MM.1S (cell line): ENCODE data around the gene OXSR1.

Experiments used
- DNase-seq: peaks from one replicate; pipeline ENCODE4 v3.0.0-alpha.2; 2015
- H2AFZ ChIP-seq: fragments of 300-600 bp; sonication (generic); 2 replicates; pipeline ENCODE4 v1.6.0; 2016; ENCODE audit warnings: antibody characterized with exemption, low read length
- H3F3A ChIP-seq: fragments of 300-600 bp; sonication (generic); 2 replicates; pipeline ENCODE4 v1.6.1; 2016; ENCODE audit warnings: mild to moderate bottlenecking, antibody characterized with exemption, low read length, moderate library complexity, mixed read lengths; ENCODE audit not compliant: insufficient read depth
- H3K27ac ChIP-seq: fragments of 300-600 bp; sonication (generic); 2 replicates; pipeline ENCODE4 v1.5.1; 2016; ENCODE audit warnings: mild to moderate bottlenecking, low read length
- H3K27me3 ChIP-seq: fragments of 300-600 bp; sonication (generic); replicated peaks from 2 replicates; pipeline ENCODE4 v1.6.0; 2016; ENCODE audit warnings: low read length; ENCODE audit not compliant: insufficient read depth
- H3K36me3 ChIP-seq: fragments of 300-600 bp; sonication (generic); replicated peaks from 2 replicates; pipeline ENCODE4 v1.6.1; 2016; ENCODE audit warnings: mild to moderate bottlenecking, low read length, mixed read lengths; ENCODE audit not compliant: insufficient read depth
- H3K4me1 ChIP-seq: fragments of 300-600 bp; sonication (generic); 2 replicates; pipeline ENCODE4 v1.6.1; 2016; ENCODE audit warnings: low read length, mixed read lengths
- H3K4me2 ChIP-seq: fragments of 300-600 bp; sonication (generic); 2 replicates; pipeline ENCODE4 v1.6.0; 2016; ENCODE audit warnings: low read depth, low read length
- H3K4me3 ChIP-seq: fragments of 300-600 bp; sonication (generic); 2 replicates; pipeline ENCODE4 v1.5.1; 2016; ENCODE audit warnings: low read length, mixed read lengths
- H3K79me2 ChIP-seq: fragments of 300-600 bp; sonication (generic); 2 replicates; pipeline ENCODE4 v1.6.1; 2016; ENCODE audit warnings: mixed run types, low read length, mixed read lengths
- H3K9ac ChIP-seq: fragments of 300-600 bp; sonication (generic); 2 replicates; pipeline ENCODE4 v1.6.1; 2016; ENCODE audit warnings: low read length, mixed read lengths
- H3K9me2 ChIP-seq: fragments of 300-600 bp; sonication (generic); replicated peaks from 2 replicates; pipeline ENCODE4 v1.6.1; 2016; ENCODE audit warnings: mild to moderate bottlenecking, low read length, mixed read lengths; ENCODE audit not compliant: insufficient read depth
- H3K9me3 ChIP-seq: fragments of 300-600 bp; sonication (generic); replicated peaks from 2 replicates; pipeline ENCODE4 v1.6.1; 2016; ENCODE audit warnings: mild to moderate bottlenecking, low read length, mixed read lengths; ENCODE audit not compliant: insufficient read depth
- H4K20me1 ChIP-seq: fragments of 300-600 bp; sonication (generic); 2 replicates; pipeline ENCODE4 v1.6.1; 2016; ENCODE audit warnings: mild to moderate bottlenecking, low read length, moderate library complexity, mixed read lengths; ENCODE audit not compliant: insufficient read depth
- CTCF ChIP-seq: fragments of 300-600 bp; sonication (generic); IDR thresholded peaks from 2 replicates; pipeline ENCODE4 v1.5.1; 2016; ENCODE audit warnings: antibody characterized with exemption, low read length, mixed read lengths
- EZH2 ChIP-seq: fragments of 300-600 bp; sonication (generic); optimal IDR thresholded peaks from 2 replicates; pipeline ENCODE3; 2017; ENCODE audit warnings: low read depth, mild to moderate bottlenecking, antibody characterized with exemption, low read length, mixed read lengths
- EZH2phosphoT487 ChIP-seq: fragments of 300-600 bp; sonication (generic); IDR thresholded peaks from 2 replicates; pipeline ENCODE4 v1.6.1; 2018; ENCODE audit warnings: antibody characterized with exemption, low read length

The OXSR1 gene

GRCh38 chr3:38127611-38128302, 37.6 kb upstream of the OXSR1 start:
- no peak for TF ChIP-seq CTCF
- no peak for TF ChIP-seq EZH2phosphoT487
- no peak for TF ChIP-seq EZH2
- Histone ChIP-seq H3K27me3 (no peaks in the 10 kb centered on the region), H3K4me2 (no peak overlapping the region), H3K79me2 (no peaks in the 10 kb centered on the region), H3K4me3 (no peak overlapping the region), H3K9me2 (no peaks in the 10 kb centered on the region), H3F3A (no peaks in the 10 kb centered on the region), H3K4me1 (no peaks in the 10 kb centered on the region), H2AFZ (no peak overlapping the region), H3K36me3 (no peaks in the 10 kb centered on the region; the same call in 1 of the 2 replicates), H3K9me3 (no peaks in the 10 kb centered on the region), H3K27ac (no peak overlapping the region), H4K20me1 (no peaks in the 10 kb centered on the region), H3K9ac (no peak overlapping the region)
- DNase-seq = no peak

- Histone ChIP-seq H3F3A (no peaks in the 10 kb centered on the region), H3K36me3 (no peaks in the 10 kb centered on the region; the same call in 1 of the 2 replicates)
These were observed 37.1 kb upstream of the OXSR1 start for GRCh38 chr3:38128303-38128655.

GRCh38 chr3:38129058-38129457, 36.3 kb upstream of the OXSR1 start:
- Histone ChIP-seq H3F3A (no peaks in the 10 kb centered on the region), H3K27me3 (no peaks in the 10 kb centered on the region), H4K20me1 (no peaks in the 10 kb centered on the region), H3K4me2 (no peak overlapping the region), H2AFZ (no peak overlapping the region), H3K9ac (no peak overlapping the region), H3K4me3 (no peak overlapping the region), H3K36me3 (no peaks in the 10 kb centered on the region; the same call in 1 of the 2 replicates), H3K79me2 (no peaks in the 10 kb centered on the region), H3K9me3 (no peaks in the 10 kb centered on the region), H3K27ac (no peak overlapping the region), H3K9me2 (no peaks in the 10 kb centered on the region), H3K4me1 (no peaks in the 10 kb centered on the region)
- DNase-seq = no peak
- TF ChIP-seq CTCF (no peak), EZH2 (no peak), EZH2phosphoT487 (no peak)

More at GRCh38 chr3:38128303-38128655, 37.1 kb upstream of the OXSR1 start:
- no peaks in the 10 kb centered on the region for H4K20me1 ChIP-seq
- no peaks in the 10 kb centered on the region for H3K4me1 ChIP-seq
- H3K27ac ChIP-seq = no peak overlapping the region
- TF ChIP-seq EZH2 (no peak), CTCF (no peak), EZH2phosphoT487 (no peak)
- no peaks in the 10 kb centered on the region for H3K9me3 ChIP-seq
- H3K9ac ChIP-seq = no peak overlapping the region
- H2AFZ ChIP-seq = no peak overlapping the region
- no peaks in the 10 kb centered on the region for H3K27me3 ChIP-seq
- H3K4me2 ChIP-seq = no peak overlapping the region
- H3K9me2 ChIP-seq = no peaks in the 10 kb centered on the region
- H3K4me3 ChIP-seq = no peak overlapping the region
- no peaks in the 10 kb centered on the region for H3K79me2 ChIP-seq
- no peak for DNase-seq
